Measurements from ENCODE around the gene CLDN8.

The CLDN8 gene

GRCh38 chr21:30194701-30195299 is 21.1 kb downstream of the CLDN8 start:
- peak; percentile 0 to 45 for DNase-seq

- DNase-seq = no peak
These were observed 22.7 kb downstream of the CLDN8 start for GRCh38 chr21:30193201-30193600.

GRCh38 chr21:30190554-30190953 is 25.3 kb downstream of the CLDN8 start:
- no peak for DNase-seq

GRCh38 chr21:30189773-30190172 is 26.1 kb downstream of the CLDN8 start:
- DNase-seq = no peak

GRCh38 chr21:30186242-30186641 is 29.7 kb downstream of the CLDN8 start:
- no peak for DNase-seq

- no peak for DNase-seq
These were observed 47.8 kb downstream of the CLDN8 start for GRCh38 chr21:30168086-30168485.

- no peak for DNase-seq
These were observed 49.2 kb downstream of the CLDN8 start, which contains the start of gene CLDN17 for GRCh38 chr21:30166705-30167104. CLDN17 (minus strand) TSS chr21:30166805; CDS start chr21:30166617, 188 bp downstream.

- no peak for DNase-seq
These were observed 49.7 kb downstream of the CLDN8 start for GRCh38 chr21:30166171-30166570.

GRCh38 chr21:30164796-30165195 is 51.1 kb downstream of the CLDN8 start:
- DNase-seq = no peak
